GM19438 (cell line): ENCODE results near the gene PIGU.
"Not testable (repeated sequence)": the region's sequence is repeated elsewhere in the genome, so short reads cannot be mapped to it uniquely, and the experiment has no call there.

Experiments
- ATAC-seq: cut with Tn5 transposase; IDR thresholded peaks from one replicate; pipeline ENCODE4 v1.9.1; 2021; ENCODE audit warnings: low read depth; ENCODE audit not compliant: unreplicated experiment

PIGU gene

GRCh38 chr20:34663213-34663943 is 13.5 kb downstream of the PIGU start:
- ATAC-seq = no peak

GRCh38 chr20:34661811-34662210 is 15.1 kb downstream of the PIGU start:
- ATAC-seq = not testable (repeated sequence)

- ATAC-seq = not testable (repeated sequence)
Measured at GRCh38 chr20:34658654-34659053, 18.2 kb downstream of the PIGU start.

- no peak for ATAC-seq
Measured at GRCh38 chr20:34654207-34654744, 22.6 kb downstream of the PIGU start.

GRCh38 chr20:34651200-34651599 is 25.7 kb downstream of the PIGU start:
- no peak for ATAC-seq

- no peak for ATAC-seq
Measured at GRCh38 chr20:34647737-34648136, 29.2 kb downstream of the PIGU start.

- ATAC-seq = no peak
Measured at GRCh38 chr20:34644951-34645350, 31.9 kb downstream of the PIGU start.

- no peak for ATAC-seq
Measured at GRCh38 chr20:34644345-34644744, 32.5 kb downstream of the PIGU start.

GRCh38 chr20:34643928-34644327 is 33.0 kb downstream of the PIGU start:
- no peak for ATAC-seq

- no peak for ATAC-seq
Measured at GRCh38 chr20:34642009-34642408, 34.9 kb downstream of the PIGU start.

- no peak for ATAC-seq
Measured at GRCh38 chr20:34639755-34640222, 37.1 kb downstream of the PIGU start.

GRCh38 chr20:34638532-34638931 is 38.4 kb downstream of the PIGU start:
- no peak for ATAC-seq

GRCh38 chr20:34638039-34638292 is 38.9 kb downstream of the PIGU start:
- ATAC-seq = no peak

- no peak for ATAC-seq
Measured at GRCh38 chr20:34637245-34638038, 39.5 kb downstream of the PIGU start.

- no peak for ATAC-seq
Measured at GRCh38 chr20:34636648-34637047, 40.2 kb downstream of the PIGU start.

GRCh38 chr20:34634392-34634791 is 42.5 kb downstream of the PIGU start:
- ATAC-seq = no peak

GRCh38 chr20:34632870-34633452 is 43.9 kb downstream of the PIGU start:
- no peak for ATAC-seq

- no peak for ATAC-seq
Measured at GRCh38 chr20:34629904-34630303, 47.0 kb downstream of the PIGU start.

GRCh38 chr20:34629342-34629741 is 47.5 kb downstream of the PIGU start:
- ATAC-seq = no peak

- ATAC-seq = no peak
Measured at GRCh38 chr20:34628026-34628425, 48.9 kb downstream of the PIGU start.

- ATAC-seq = no peak
Measured at GRCh38 chr20:34627458-34627857, 49.4 kb downstream of the PIGU start.
